ENCODE data around the gene SLC41A3.
"Not testable (repeated sequence)": the region's sequence is repeated elsewhere in the genome, so short reads cannot be mapped to it uniquely, and the experiment has no call there.

SLC41A3 gene

GRCh38 chr3:125967156-125967555 is 116.8 kb downstream of the SLC41A3 start:
- Histone ChIP-seq H3K27me3 (ENCODE audit: control insufficient read depth, insufficient read depth, low read length) (peaks cover 48% of the 10 kb centered on the region), H3K36me3 (ENCODE audit: control insufficient read depth, low read depth, low read length) (no peaks in the 10 kb centered on the region), H3K4me3 (ENCODE audit: low read length) (no peak overlapping the region), H3K9me3 (ENCODE audit: control insufficient read depth, low read depth, low read length) (no peaks in the 10 kb centered on the region), H3K9ac (ENCODE audit: low read length) (no peak overlapping the region), H3K4me1 (ENCODE audit: control insufficient read depth, low read depth, low read length) (peaks cover 4% of the 10 kb centered on the region), H3K27ac (ENCODE audit: low read length) (no peak overlapping the region)

- Histone ChIP-seq H3K36me3 (ENCODE audit: control insufficient read depth, low read depth, low read length) (no peaks in the 10 kb centered on the region), H3K4me1 (ENCODE audit: control insufficient read depth, low read depth, low read length) (no peaks in the 10 kb centered on the region), H3K27ac (ENCODE audit: low read length) (no peak overlapping the region), H3K4me3 (ENCODE audit: low read length) (no peak overlapping the region), H3K9me3 (ENCODE audit: control insufficient read depth, low read depth, low read length) (no peaks in the 10 kb centered on the region), H3K27me3 (ENCODE audit: control insufficient read depth, insufficient read depth, low read length) (peaks cover 32% of the 10 kb centered on the region), H3K9ac (ENCODE audit: low read length) (no peak overlapping the region)
Measured at GRCh38 chr3:125965505-125965904, 118.4 kb downstream of the SLC41A3 start.

DNA sequence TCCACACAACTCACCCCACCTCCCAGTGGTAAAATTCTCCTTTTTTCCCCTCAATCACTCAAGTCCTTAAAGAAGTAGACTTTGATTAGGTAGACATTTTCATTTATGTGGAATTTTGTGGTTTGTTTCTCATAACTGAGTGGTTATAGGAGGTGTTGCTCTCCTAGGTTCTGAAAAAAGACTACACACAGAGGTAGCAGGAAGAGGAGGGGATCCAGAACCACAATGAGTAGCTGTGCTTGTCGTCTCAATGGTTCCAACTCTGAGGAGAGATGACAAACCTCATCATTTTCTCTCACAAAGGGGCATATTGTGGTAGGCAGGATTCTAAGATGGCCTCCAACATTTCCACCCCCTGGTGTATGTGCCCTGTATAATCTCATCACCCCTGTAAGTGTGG is 120.1 kb downstream of the SLC41A3 start:
- peaks cover 23% of the 10 kb centered on the region for H3K27me3 ChIP-seq (ENCODE audit: control insufficient read depth, insufficient read depth, low read length)
- H3K4me1 ChIP-seq (ENCODE audit: control insufficient read depth, low read depth, low read length); H3K9me3 ChIP-seq (ENCODE audit: control insufficient read depth, low read depth, low read length); H3K27ac ChIP-seq (ENCODE audit: low read length); H3K9ac ChIP-seq (ENCODE audit: low read length); H3K4me3 ChIP-seq (ENCODE audit: low read length); H3K36me3 ChIP-seq (ENCODE audit: control insufficient read depth, low read depth, low read length): not testable (repeated sequence)

- no peak overlapping the region for H3K9ac ChIP-seq (ENCODE audit: low read length)
Measured at GRCh38 chr3:125961289-125961589, 122.7 kb downstream of the SLC41A3 start.

GRCh38 chr3:125960456-125961288 is 123.3 kb downstream of the SLC41A3 start:
- Histone ChIP-seq H3K36me3 (ENCODE audit: control insufficient read depth, low read depth, low read length) (no peaks in the 10 kb centered on the region), H3K27ac (ENCODE audit: low read length) (no peak overlapping the region), H3K4me3 (ENCODE audit: low read length) (no peak overlapping the region), H3K9me3 (ENCODE audit: control insufficient read depth, low read depth, low read length) (no peaks in the 10 kb centered on the region), H3K27me3 (ENCODE audit: control insufficient read depth, insufficient read depth, low read length) (no peaks in the 10 kb centered on the region), H3K9ac (ENCODE audit: low read length) (no peak overlapping the region), H3K4me1 (ENCODE audit: control insufficient read depth, low read depth, low read length) (no peaks in the 10 kb centered on the region)

More at GRCh38 chr3:125961289-125961589, 122.7 kb downstream of the SLC41A3 start:
- H3K9me3 ChIP-seq (ENCODE audit: control insufficient read depth, low read depth, low read length) = no peaks in the 10 kb centered on the region
- H3K27me3 ChIP-seq (ENCODE audit: control insufficient read depth, insufficient read depth, low read length) = peaks cover 2% of the 10 kb centered on the region
- H3K27ac ChIP-seq (ENCODE audit: low read length) = no peak overlapping the region
- no peaks in the 10 kb centered on the region for H3K4me1 ChIP-seq (ENCODE audit: control insufficient read depth, low read depth, low read length)
- H3K36me3 ChIP-seq (ENCODE audit: control insufficient read depth, low read depth, low read length) = no peaks in the 10 kb centered on the region
- H3K4me3 ChIP-seq (ENCODE audit: low read length) = no peak overlapping the region

- Histone ChIP-seq H3K27me3 (ENCODE audit: control insufficient read depth, insufficient read depth, low read length) (no peaks in the 10 kb centered on the region), H3K4me1 (ENCODE audit: control insufficient read depth, low read depth, low read length) (no peaks in the 10 kb centered on the region), H3K9me3 (ENCODE audit: control insufficient read depth, low read depth, low read length) (no peaks in the 10 kb centered on the region), H3K4me3 (ENCODE audit: low read length) (no peak overlapping the region), H3K9ac (ENCODE audit: low read length) (no peak overlapping the region), H3K36me3 (ENCODE audit: control insufficient read depth, low read depth, low read length) (no peaks in the 10 kb centered on the region), H3K27ac (ENCODE audit: low read length) (no peak overlapping the region)
Measured at GRCh38 chr3:125960066-125960424, 123.9 kb downstream of the SLC41A3 start.

DNA sequence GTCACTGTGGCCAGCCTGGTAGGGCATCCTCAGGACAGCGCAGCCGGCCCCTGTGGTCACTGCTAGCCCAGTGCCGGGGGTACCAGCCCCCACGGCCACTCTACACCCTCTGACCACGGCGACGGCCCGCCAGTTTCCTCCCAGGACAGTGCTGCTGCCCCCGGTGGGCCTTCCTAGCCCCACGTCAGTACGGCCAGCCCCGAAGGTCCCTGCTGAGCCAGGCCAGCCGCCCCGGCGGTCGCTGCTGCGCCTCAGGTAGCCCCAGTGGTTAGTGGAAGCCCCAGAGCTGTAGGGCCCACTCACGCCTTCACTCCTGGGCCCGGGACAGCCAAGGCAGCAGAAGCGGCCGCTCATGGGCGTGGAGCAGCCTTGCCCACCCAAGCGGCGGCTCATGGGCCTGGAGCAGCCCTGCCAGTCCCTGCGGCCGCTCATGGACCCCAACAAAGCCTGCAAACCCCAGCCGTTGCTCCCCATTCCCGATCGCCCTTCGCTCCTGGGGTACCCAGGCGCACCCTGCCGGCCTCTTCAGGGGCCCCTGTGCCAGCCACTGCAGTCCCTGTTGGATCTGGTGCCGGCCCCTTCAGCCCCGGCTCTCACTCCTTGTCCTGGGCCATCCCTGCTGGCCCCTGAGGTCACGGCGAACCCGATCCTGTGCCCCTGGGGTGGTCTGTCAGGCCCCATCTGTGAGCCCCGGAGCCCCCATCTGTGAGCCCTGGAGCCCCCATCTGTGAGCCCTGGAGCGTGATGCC is 124.4 kb downstream of the SLC41A3 start:
- Histone ChIP-seq H3K27me3 (ENCODE audit: control insufficient read depth, insufficient read depth, low read length) (no peaks in the 10 kb centered on the region), H3K27ac (ENCODE audit: low read length) (no peak overlapping the region), H3K9me3 (ENCODE audit: control insufficient read depth, low read depth, low read length) (no peaks in the 10 kb centered on the region), H3K36me3 (ENCODE audit: control insufficient read depth, low read depth, low read length) (no peaks in the 10 kb centered on the region), H3K4me3 (ENCODE audit: low read length) (no peak overlapping the region), H3K9ac (ENCODE audit: low read length) (no peak overlapping the region), H3K4me1 (ENCODE audit: control insufficient read depth, low read depth, low read length) (no peaks in the 10 kb centered on the region)

GRCh38 chr3:125958511-125959316 is 125.2 kb downstream of the SLC41A3 start:
- no peaks in the 10 kb centered on the region for H3K36me3 ChIP-seq (ENCODE audit: control insufficient read depth, low read depth, low read length)
- no peak overlapping the region for H3K9ac ChIP-seq (ENCODE audit: low read length)
- no peak overlapping the region for H3K27ac ChIP-seq (ENCODE audit: low read length)
- H3K4me3 ChIP-seq (ENCODE audit: low read length) = no peak overlapping the region
- no peaks in the 10 kb centered on the region for H3K9me3 ChIP-seq (ENCODE audit: control insufficient read depth, low read depth, low read length)
- H3K4me1 ChIP-seq (ENCODE audit: control insufficient read depth, low read depth, low read length) = no peaks in the 10 kb centered on the region
- no peaks in the 10 kb centered on the region for H3K27me3 ChIP-seq (ENCODE audit: control insufficient read depth, insufficient read depth, low read length)

- peak overlapping the region; percentile 27 for H3K4me3 ChIP-seq (ENCODE audit: low read length)
Measured at GRCh38 chr3:125957674-125958510, 126.0 kb downstream of the SLC41A3 start.

GRCh38 chr3:125957020-125957419 is 126.9 kb downstream of the SLC41A3 start:
- not testable (repeated sequence) for H3K9ac ChIP-seq (ENCODE audit: low read length); H3K36me3 ChIP-seq (ENCODE audit: control insufficient read depth, low read depth, low read length); H3K4me3 ChIP-seq (ENCODE audit: low read length); H3K27ac ChIP-seq (ENCODE audit: low read length); H3K9me3 ChIP-seq (ENCODE audit: control insufficient read depth, low read depth, low read length); H3K27me3 ChIP-seq (ENCODE audit: control insufficient read depth, insufficient read depth, low read length); H3K4me1 ChIP-seq (ENCODE audit: control insufficient read depth, low read depth, low read length)

More at GRCh38 chr3:125957674-125958510, 126.0 kb downstream of the SLC41A3 start:
- H3K9ac ChIP-seq (ENCODE audit: low read length) = no peak overlapping the region
- H3K36me3 ChIP-seq (ENCODE audit: control insufficient read depth, low read depth, low read length) = no peaks in the 10 kb centered on the region
- no peaks in the 10 kb centered on the region for H3K27me3 ChIP-seq (ENCODE audit: control insufficient read depth, insufficient read depth, low read length)
- H3K4me1 ChIP-seq (ENCODE audit: control insufficient read depth, low read depth, low read length) = no peaks in the 10 kb centered on the region
- no peaks in the 10 kb centered on the region for H3K9me3 ChIP-seq (ENCODE audit: control insufficient read depth, low read depth, low read length)
- H3K27ac ChIP-seq (ENCODE audit: low read length) = no peak overlapping the region

Data from iPS-18a (cell line).